Caco-2 (cell line): ENCODE results near the gene CHKA. TPM values are rescaled to one million over a fixed set of nuclear protein-coding genes. Genes with fewer than 3 reads are reported as not detected.

Experiments
- BruUV-seq: library from RNA; stranded (reverse); fragments of 400-500 nt; replicated peaks from 2 replicates; lab custom pipeline; 2021; lab: Mats Ljungman, UMichigan
- CTCF ChIA-PET: fragments of 300-600 bp; sonication (Branson Sonifier 250); formaldehyde crosslinking; loops from one replicate; lab custom pipeline; 2022; ENCODE audit warnings: antibody characterized with exemption; lab: Charles Lee
- POLR2A ChIA-PET: fragments of 300-600 bp; sonication (Branson Sonifier 250); formaldehyde crosslinking; loops from one replicate; lab custom pipeline; 2022; ENCODE audit warnings: antibody characterized with exemption; lab: Charles Lee
- DNase-seq, 2 experiments: peaks; one replicate each; pipeline versions ENCODE4 v3.0.0 to v3.0.0-alpha.2; 2020 to 2022
- H3K27me3 ChIP-seq: replicated peaks from 2 replicates; pipeline ENCODE4 v1.6.0; 2011; ENCODE audit warnings: low read length; ENCODE audit not compliant: control insufficient read depth, insufficient read depth
- H3K36me3 ChIP-seq: 2 replicates; pipeline ENCODE4 v1.5.1; 2011; ENCODE audit warnings: low read length; ENCODE audit not compliant: control insufficient read depth, insufficient read depth
- H3K4me1 ChIP-seq: fragments of 250-450 bp; sonication (Bioruptor Pico); 2 replicates; pipeline ENCODE4 v1.5.1; 2020; ENCODE audit warnings: mild to moderate bottlenecking
- H3K4me3 ChIP-seq: 2 replicates; pipeline ENCODE4 v1.5.1; 2011; ENCODE audit warnings: low read depth, mild to moderate bottlenecking, control low read depth, low read length
- H3K9me3 ChIP-seq: fragments of 250-450 bp; sonication (Bioruptor Pico); 2 replicates; pipeline ENCODE4 v1.5.1; 2020; ENCODE audit warnings: mild to moderate bottlenecking, moderate library complexity
- H3K27ac Mint-ChIP-seq: one replicate; pipeline ENCODE4 v1.8.0; 2022; ENCODE audit warnings: mixed read lengths; ENCODE audit not compliant: unreplicated experiment
- H3K27me3 Mint-ChIP-seq: one replicate; pipeline ENCODE4 v1.8.0; 2022; ENCODE audit warnings: mixed read lengths; ENCODE audit not compliant: insufficient read depth, unreplicated experiment
- H3K36me3 Mint-ChIP-seq: one replicate; pipeline ENCODE4 v1.8.0; 2022; ENCODE audit warnings: mild to moderate bottlenecking, mixed read lengths; ENCODE audit not compliant: insufficient read depth, unreplicated experiment
- H3K4me1 Mint-ChIP-seq: one replicate; pipeline ENCODE4 v1.8.0; 2022; ENCODE audit warnings: low read depth, mixed read lengths; ENCODE audit not compliant: unreplicated experiment
- H3K4me3 Mint-ChIP-seq: one replicate; pipeline ENCODE4 v1.8.0; 2022; ENCODE audit warnings: mild to moderate bottlenecking, moderate library complexity, mixed read lengths; ENCODE audit not compliant: unreplicated experiment
- H3K9me3 Mint-ChIP-seq: one replicate; pipeline ENCODE4 v1.8.0; 2022; ENCODE audit warnings: mixed read lengths; ENCODE audit not compliant: unreplicated experiment
- CTCF ChIP-seq, 2 experiments: fragments of 200-600 bp in 1 of 2; IDR thresholded peaks; 1 replicate in 1 of 2; 2 replicates in 1 of 2; pipeline versions ENCODE4 v1.5.1 to v1.8.0; 2011 to 2022; ENCODE audit warnings: antibody characterized with exemption in 1 of 2, control low read depth in 1 of 2, inconsistent platforms in 1 of 2, low read depth in 1 of 2, low read length in 1 of 2, mild to moderate bottlenecking in 1 of 2, moderate library complexity in 1 of 2; ENCODE audit not compliant: insufficient read depth in 1 of 2, severe bottlenecking in 1 of 2, unreplicated experiment in 1 of 2
- intact Hi-C: fragments of 100-400 bp; cut with micrococcal nuclease; formaldehyde crosslinking; loops from one replicate; pipeline ENCODE4 v1.10.0; 2022; ENCODE audit not compliant: unreplicated experiment
- total RNA-seq: library from RNA; stranded (reverse); gene quantifications from 2 replicates; pipeline ENCODE4 v1.2.3, GENCODE V29; 2022

Gene CHKA
- total RNA-seq, 1 experiment from 2014 or later, result 169 TPM

GRCh38 chr11:68074584-68075352 is 46.4 kb downstream of the CHKA start:
- Mint-ChIP-seq H3K27me3 (no peaks in the 10 kb centered on the region), H3K36me3 (peaks cover 89% of the 10 kb centered on the region), H3K9me3 (no peaks in the 10 kb centered on the region), H3K4me1 (no peaks in the 10 kb centered on the region), H3K27ac (no peak overlapping the region), H3K4me3 (no peak overlapping the region)
- H3K9me3 ChIP-seq, result no peaks in the 10 kb centered on the region
- intact Hi-C loops, result no loop called here
- no peaks in the 10 kb centered on the region for H3K4me1 ChIP-seq
- no peaks in the 10 kb centered on the region for H3K27me3 ChIP-seq
- CTCF ChIA-PET, result no interaction called here
- peaks cover 9% of the 10 kb centered on the region for H3K36me3 ChIP-seq
- no peak for DNase-seq
- POLR2A ChIA-PET, result no interaction called here
- no TSS peak for BruUV-seq
- H3K4me3 ChIP-seq, result no peak overlapping the region
- TF ChIP-seq CTCF (IDR thresholded peaks at IDR 0.05; ENCODE audit: insufficient read depth in 1 of 2, low read depth in 1 of 2, low read length in 1 of 2, severe bottlenecking in 1 of 2, unreplicated experiment in 1 of 2), result no peak

- TF ChIP-seq CTCF (IDR thresholded peaks at IDR 0.05; ENCODE audit: insufficient read depth in 1 of 2, low read depth in 1 of 2, low read length in 1 of 2, severe bottlenecking in 1 of 2, unreplicated experiment in 1 of 2), result no peak
- peak in 1 of 2 experiments; percentile 27 for DNase-seq
- H3K36me3 Mint-ChIP-seq, result peaks cover 93% of the 10 kb centered on the region
- ChIA-PET CTCF (no interaction called here), POLR2A (no interaction called here)
- no peaks in the 10 kb centered on the region for H3K4me1 Mint-ChIP-seq
- BruUV-seq, result no TSS peak
- intact Hi-C loops, result no loop called here
- Histone ChIP-seq H3K36me3 (peaks cover 13% of the 10 kb centered on the region), H3K27me3 (no peaks in the 10 kb centered on the region), H3K4me1 (no peaks in the 10 kb centered on the region), H3K9me3 (no peaks in the 10 kb centered on the region), H3K4me3 (no peak overlapping the region)
- no peaks in the 10 kb centered on the region for H3K9me3 Mint-ChIP-seq
- no peaks in the 10 kb centered on the region for H3K27me3 Mint-ChIP-seq
- H3K4me3 Mint-ChIP-seq, result no peak overlapping the region
- no peak overlapping the region for H3K27ac Mint-ChIP-seq
These were observed 49.7 kb downstream of the CHKA start for GRCh38 chr11:68071281-68072048.

GRCh38 chr11:68067991-68068390 is 53.2 kb downstream of the CHKA start:
- ChIA-PET CTCF (no interaction called here), POLR2A (no interaction called here)
- intact Hi-C loops, result no loop called here
- peaks cover 12% of the 10 kb centered on the region; the same call in 1 of the 2 replicates for H3K36me3 ChIP-seq
- no peaks in the 10 kb centered on the region for H3K9me3 ChIP-seq
- H3K4me3 ChIP-seq, result no peak overlapping the region
- H3K4me1 ChIP-seq, result no peaks in the 10 kb centered on the region
- Mint-ChIP-seq H3K4me1 (no peaks in the 10 kb centered on the region), H3K36me3 (peaks cover 96% of the 10 kb centered on the region), H3K4me3 (no peak overlapping the region), H3K27me3 (no peaks in the 10 kb centered on the region), H3K27ac (no peak overlapping the region), H3K9me3 (no peaks in the 10 kb centered on the region)
- TF ChIP-seq CTCF (IDR thresholded peaks at IDR 0.05; ENCODE audit: insufficient read depth in 1 of 2, low read depth in 1 of 2, low read length in 1 of 2, severe bottlenecking in 1 of 2, unreplicated experiment in 1 of 2), result no peak
- H3K27me3 ChIP-seq, result no peaks in the 10 kb centered on the region
- DNase-seq, result no peak
- no TSS peak for BruUV-seq
